HepG2 (cell line): ENCODE measurements around the gene PIP4K2B. TPM values are rescaled to one million over a fixed set of nuclear protein-coding genes. Genes with fewer than 3 reads are reported as not detected.
A peak's percentile ranks its signal among the peaks of the same experiment; 100 is the strongest.

Experiments used
- DR1 ChIP-seq: sonication (generic); formaldehyde crosslinking; IDR thresholded peaks from 2 replicates; pipeline ENCODE4 v1.8.0; 2021; ENCODE audit warnings: mild to moderate bottlenecking, missing genetic modification reagents, inconsistent platforms
- EED ChIP-seq: sonication (generic); formaldehyde crosslinking; IDR thresholded peaks from 2 replicates; pipeline ENCODE4 v1.5.0; 2020; ENCODE audit warnings: mild to moderate bottlenecking, missing genetic modification reagents
- ELF3 ChIP-seq: IDR thresholded peaks from 2 replicates; pipeline ENCODE4 v1.6.1; 2016; ENCODE audit warnings: missing genetic modification reagents, missing compliant biosample characterization
- ESRRA ChIP-seq: sonication (generic); formaldehyde crosslinking; IDR thresholded peaks from 2 replicates; pipeline ENCODE4 v1.5.1; 2020; ENCODE audit warnings: mild to moderate bottlenecking, low read depth, missing genetic modification reagents
- FOSL2 ChIP-seq: sonication (generic); formaldehyde crosslinking; IDR thresholded peaks from 2 replicates; pipeline ENCODE4 v1.4.0; 2020; ENCODE audit warnings: missing genetic modification reagents
- HHEX ChIP-seq: IDR thresholded peaks from 2 replicates; pipeline ENCODE4 v1.6.1; 2016; ENCODE audit warnings: control low read depth
- HNRNPUL1 ChIP-seq: fragments of 200-400 bp; formaldehyde crosslinking; IDR thresholded peaks from 2 replicates; pipeline ENCODE4 v1.6.1; 2017; ENCODE audit warnings: low read depth, mild to moderate bottlenecking, low read length, moderate library complexity
- NFRKB ChIP-seq: fragments of 450-650 bp; IDR thresholded peaks from 2 replicates; pipeline ENCODE4 v1.6.1; 2017
- NKX3-1 ChIP-seq: sonication (generic); formaldehyde crosslinking; IDR thresholded peaks from 2 replicates; pipeline ENCODE4 v1.5.0; 2020; ENCODE audit warnings: missing genetic modification reagents
- PAWR ChIP-seq: sonication (generic); formaldehyde crosslinking; IDR thresholded peaks from 2 replicates; pipeline ENCODE4 v1.4.0; 2020; ENCODE audit warnings: missing genetic modification reagents, mild to moderate bottlenecking, borderline replicate concordance
- PAX8 ChIP-seq: sonication (generic); formaldehyde crosslinking; IDR thresholded peaks from 2 replicates; pipeline ENCODE4 v1.8.0; 2022; ENCODE audit warnings: mild to moderate bottlenecking, missing genetic modification reagents, borderline replicate concordance
- REPIN1 ChIP-seq: sonication (generic); formaldehyde crosslinking; IDR thresholded peaks from 2 replicates; pipeline ENCODE4 v1.8.0; 2022; ENCODE audit warnings: missing genetic modification reagents, low read depth, mild to moderate bottlenecking, borderline replicate concordance
- TCF7L2 ChIP-seq: IDR thresholded peaks from 2 replicates; pipeline ENCODE4 v1.6.1; 2011; ENCODE audit warnings: mild to moderate bottlenecking, low read depth, low read length, moderate library complexity
- U2AF1 ChIP-seq: fragments of 200-400 bp; formaldehyde crosslinking; optimal IDR thresholded peaks from 2 replicates; pipeline ENCODE3; 2017; ENCODE audit warnings: mild to moderate bottlenecking, low read depth, low read length
- ZBTB10 ChIP-seq: sonication (generic); formaldehyde crosslinking; IDR thresholded peaks from 2 replicates; pipeline ENCODE4 v1.4.0; 2020; ENCODE audit warnings: missing genetic modification reagents, borderline replicate concordance
- ZFY ChIP-seq: sonication (generic); formaldehyde crosslinking; IDR thresholded peaks from 2 replicates; pipeline ENCODE4 v1.4.0; 2020; ENCODE audit warnings: missing genetic modification reagents
- ZNF280D ChIP-seq: sonication (generic); formaldehyde crosslinking; IDR thresholded peaks from 2 replicates; pipeline ENCODE4 v1.5.1; 2020; ENCODE audit warnings: mild to moderate bottlenecking, missing genetic modification reagents
- ZNF296 ChIP-seq: sonication (generic); formaldehyde crosslinking; conservative IDR thresholded peaks from 2 replicates; pipeline ENCODE4 v1.5.0; 2020; ENCODE audit warnings: mild to moderate bottlenecking, missing genetic modification reagents
- ZNF460 ChIP-seq: sonication (generic); formaldehyde crosslinking; IDR thresholded peaks from 2 replicates; pipeline ENCODE4 v1.5.1; 2020; ENCODE audit warnings: missing genetic modification reagents, mild to moderate bottlenecking, borderline replicate concordance
- ZNF503 ChIP-seq: sonication (generic); formaldehyde crosslinking; IDR thresholded peaks from 2 replicates; pipeline ENCODE4 v1.4.0; 2020; ENCODE audit warnings: missing genetic modification reagents
- ZNF619 ChIP-seq: sonication (generic); formaldehyde crosslinking; IDR thresholded peaks from 2 replicates; pipeline ENCODE4 v1.4.0; 2020; ENCODE audit warnings: mild to moderate bottlenecking, missing genetic modification reagents
- ZNF766 ChIP-seq: sonication (generic); formaldehyde crosslinking; IDR thresholded peaks from 2 replicates; pipeline ENCODE4 v1.5.0; 2020; ENCODE audit warnings: missing genetic modification reagents, borderline replicate concordance
- polyA plus RNA-seq, 8 experiments: library from polyadenylated mRNA; depleted of rRNA in 3 of 8; stranded (reverse) in 7 of 8; unstranded in 1 of 8; fragments of >200 nt; fragmentation: Illumina TruSeq in 4 of 8; extraction: Trizol in 4 of 8; gene quantifications; 2 replicates each; pipeline versions ENCODE4 v1.2.1 to v1.2.3, GENCODE V29; 2011 to 2016; ENCODE audit warnings: low read depth in 4 of 8, missing spikeins in 1 of 8, mixed read lengths in 1 of 8; ENCODE audit not compliant: insufficient read depth in 1 of 8
- total RNA-seq, 5 experiments: library from RNA; depleted of rRNA; stranded (reverse); fragments of >200 nt; fragmentation: Illumina TruSeq; extraction: Trizol; gene quantifications; 2 replicates each; pipeline ENCODE4 v1.2.3, GENCODE V29; 2016; ENCODE audit warnings: low read depth in 1 of 5

The PIP4K2B gene
- total and polyA plus RNA-seq, 2 of the 13 experiments (the other 11 are each of a cell fraction or from before 2014, with no cell fraction given), result 20.4 to 54.0 TPM

- TF ChIP-seq ZBTB10 (CRISPR knock-in tag), result no peak; the same call in 1 of the 2 replicates
- TF ChIP-seq DR1 (CRISPR knock-in tag), result peak; percentile 89
- no peak for TF ChIP-seq ZNF296
- no peak for TF ChIP-seq ZNF619 (CRISPR knock-in tag)
- TF ChIP-seq ELF3, result peak; percentile 91
- no peak for TF ChIP-seq PAWR
- no peak for TF ChIP-seq TCF7L2
- peak; percentile 67 for TF ChIP-seq NKX3-1 (CRISPR knock-in tag)
- no peak; the same call in 1 of the 2 replicates for TF ChIP-seq FOSL2
- TF ChIP-seq ZNF460 (CRISPR knock-in tag), result no peak
- no peak; the same call in 1 of the 2 replicates for TF ChIP-seq ESRRA (CRISPR knock-in tag)
- no peak for TF ChIP-seq HNRNPUL1
- TF ChIP-seq ZNF503 (CRISPR knock-in tag), result no peak; the same call in 1 of the 2 replicates
- TF ChIP-seq U2AF1, result peak; percentile 48
- no peak for TF ChIP-seq ZNF280D
- peak; percentile 43; the same call in 1 of the 2 replicates for TF ChIP-seq EED (CRISPR knock-in tag)
- peak; percentile 41; the same call in 1 of the 2 replicates for TF ChIP-seq REPIN1
- TF ChIP-seq NFRKB, result no peak
- TF ChIP-seq HHEX (CRISPR knock-in tag), result no peak
- peak; percentile 82 for TF ChIP-seq ZNF766 (CRISPR knock-in tag)
- TF ChIP-seq ZFY, result peak; percentile 54
- no peak for TF ChIP-seq PAX8 (CRISPR knock-in tag)
Observed at GRCh38 chr17:38749223-38750043, 49.9 kb downstream of the PIP4K2B start (continued).
